Fibroblast of skin of left quadriceps (primary cell): ENCODE results near the gene DUSP15.
"Not testable (repeated sequence)": the region's sequence is repeated elsewhere in the genome, so short reads cannot be mapped to it uniquely, and the experiment has no call there.

Source experiments
- DNase-seq, 2 experiments: peaks; one replicate each; pipeline ENCODE4 v3.0.0-alpha.2; 2013; ENCODE audit warnings: low read depth in 2 of 2

DUSP15 gene

DNA sequence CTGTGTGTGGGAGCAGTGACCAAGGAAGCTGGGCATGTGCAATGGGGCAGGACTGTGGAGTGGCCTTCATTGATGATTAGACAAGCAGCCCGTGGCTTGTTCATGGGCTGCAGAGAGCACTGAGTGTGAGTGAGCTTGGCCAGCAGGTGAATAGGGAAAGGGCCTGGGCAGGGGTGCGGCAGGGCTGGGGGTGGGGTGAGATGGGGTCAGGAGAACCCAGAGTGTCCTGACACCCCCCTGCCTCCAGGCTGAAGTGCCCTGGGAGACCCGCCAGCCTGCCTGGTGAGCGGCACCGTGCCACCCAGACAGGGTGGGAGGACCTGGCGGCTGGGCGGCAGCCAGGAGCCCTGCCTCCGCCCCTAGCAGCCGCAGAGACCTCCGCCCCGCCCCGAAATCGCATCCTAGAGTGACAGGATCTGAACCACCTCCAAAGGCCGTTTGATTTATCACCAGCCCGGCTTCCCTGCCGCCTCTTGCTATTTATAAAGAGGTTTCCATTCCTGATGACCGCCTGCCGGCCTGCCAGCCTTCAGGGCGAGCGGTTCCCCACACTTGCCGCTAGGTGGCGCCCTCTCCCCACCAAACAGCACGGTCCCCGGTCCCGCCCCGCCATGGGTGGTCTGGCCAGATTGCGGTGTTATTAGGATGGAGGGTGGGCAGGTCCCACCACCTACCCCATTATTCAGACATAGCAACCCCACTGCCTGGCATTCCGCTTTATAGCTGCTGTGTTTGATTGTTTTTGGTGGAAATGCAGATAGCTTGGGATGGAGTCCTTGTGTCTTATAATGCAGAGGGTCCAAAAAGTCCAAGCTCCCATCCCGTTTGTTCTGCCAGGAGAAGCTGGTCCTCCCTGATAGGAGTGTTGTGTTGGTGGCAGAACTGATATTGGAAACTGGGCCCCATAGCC lies 47.7 kb downstream of the DUSP15 start:
- DNase-seq, result no peak

DNA sequence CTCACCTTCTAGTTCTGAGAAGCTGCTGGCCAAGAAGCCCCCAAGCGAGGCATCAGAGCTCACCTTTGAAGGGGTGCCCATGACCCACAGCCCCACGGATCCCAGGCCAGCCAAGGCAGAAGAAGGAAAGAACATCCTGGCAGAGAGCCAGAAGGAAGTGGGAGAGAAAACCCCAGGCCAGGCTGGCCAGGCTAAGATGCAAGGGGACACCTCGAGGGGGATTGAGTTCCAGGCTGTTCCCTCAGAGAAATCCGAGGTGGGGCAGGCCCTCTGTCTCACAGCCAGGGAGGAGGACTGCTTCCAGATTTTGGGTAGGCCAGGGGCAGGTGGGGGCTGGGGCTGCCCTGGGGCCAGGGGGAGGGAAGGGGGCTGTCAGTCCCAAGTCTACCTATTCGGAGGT lies 48.9 kb downstream of the DUSP15 start:
- no peak for DNase-seq

DNA sequence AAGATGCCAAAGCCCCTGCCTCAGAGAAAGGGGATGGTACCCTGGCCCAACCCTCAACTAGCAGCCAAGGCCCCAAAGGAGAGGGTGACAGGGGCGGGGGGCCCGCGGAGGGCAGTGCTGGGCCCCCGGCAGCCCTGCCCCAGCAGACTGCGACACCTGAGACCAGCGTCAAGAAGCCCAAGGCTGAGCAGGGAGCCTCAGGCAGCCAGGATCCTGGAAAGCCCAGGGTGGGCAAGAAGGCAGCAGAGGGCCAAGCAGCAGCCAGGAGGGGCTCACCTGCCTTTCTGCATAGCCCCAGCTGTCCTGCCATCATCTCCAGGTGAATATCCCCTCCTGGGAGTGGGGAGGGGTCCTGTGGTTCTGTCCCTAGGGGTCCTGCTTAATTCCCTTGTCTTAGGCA lies 50.1 kb downstream of the DUSP15 start:
- no peak for DNase-seq

DNA sequence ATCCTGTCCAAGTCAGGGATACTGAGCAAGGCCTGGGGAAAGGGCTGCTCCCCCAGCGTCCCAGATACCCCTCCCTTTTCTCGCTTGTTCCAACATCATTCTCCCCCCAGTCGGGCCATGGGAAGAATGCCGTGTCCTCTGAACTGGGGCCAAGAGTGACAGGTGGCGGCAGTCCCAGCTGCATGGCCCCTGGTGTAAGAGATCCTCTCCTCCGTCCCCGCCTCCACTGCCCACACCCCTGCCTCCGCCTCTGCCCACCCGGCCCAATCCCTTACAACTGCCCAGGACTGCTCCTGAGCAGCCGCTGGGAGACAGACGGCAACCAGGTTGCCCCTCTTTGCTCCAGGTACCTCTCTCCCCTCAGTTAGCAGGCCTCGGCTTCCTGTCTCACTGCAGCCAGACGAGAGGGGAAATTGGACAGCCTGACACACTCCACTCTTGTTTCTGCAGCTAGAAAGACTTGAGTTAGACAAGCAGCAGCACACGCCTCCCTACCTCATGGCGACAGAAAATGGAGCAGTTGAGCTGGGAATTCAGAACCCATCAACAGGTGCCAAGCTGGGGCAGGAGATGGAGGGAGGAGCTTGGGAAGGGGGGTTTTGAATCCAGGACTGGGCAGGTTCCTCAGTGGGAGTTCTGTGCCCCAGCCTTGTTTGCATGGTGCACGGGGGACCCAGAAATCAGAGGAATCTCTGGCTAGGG lies 51.1 kb downstream of the DUSP15 start, which contains the start of gene MYLK2:
MYLK2 (plus strand) TSS at position 274 of the 702 bp plus-strand sequence; CDS start at position 499, 225 bp downstream.
- DNase-seq, result no peak

DNA sequence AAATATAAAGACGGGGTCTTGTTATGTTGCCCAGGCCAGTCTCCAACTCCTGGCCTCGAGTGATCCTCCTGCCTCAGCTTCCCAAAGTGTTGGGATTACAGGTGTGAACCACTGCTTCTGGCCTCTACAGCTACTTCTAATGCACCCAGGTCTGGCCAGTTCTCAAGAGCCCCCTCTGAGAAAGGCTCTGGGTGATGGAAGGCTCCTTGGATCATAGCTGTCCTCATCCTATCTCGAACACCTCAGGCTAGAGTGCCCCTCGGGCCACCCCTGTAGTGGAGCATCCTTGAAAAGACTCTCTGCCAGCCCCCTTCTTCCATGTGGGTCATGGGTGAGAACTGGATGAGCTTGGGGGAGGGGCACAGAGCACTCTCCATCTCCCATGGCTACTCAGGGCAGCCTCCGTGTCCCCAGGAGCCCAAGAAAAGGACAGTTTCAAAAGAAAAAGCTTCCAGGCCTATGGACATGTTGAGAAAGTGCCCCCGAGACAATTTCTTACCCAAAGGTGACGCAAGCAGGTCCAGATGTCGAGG lies 51.9 kb downstream of the DUSP15 start:
- DNase-seq, result no peak

DNA sequence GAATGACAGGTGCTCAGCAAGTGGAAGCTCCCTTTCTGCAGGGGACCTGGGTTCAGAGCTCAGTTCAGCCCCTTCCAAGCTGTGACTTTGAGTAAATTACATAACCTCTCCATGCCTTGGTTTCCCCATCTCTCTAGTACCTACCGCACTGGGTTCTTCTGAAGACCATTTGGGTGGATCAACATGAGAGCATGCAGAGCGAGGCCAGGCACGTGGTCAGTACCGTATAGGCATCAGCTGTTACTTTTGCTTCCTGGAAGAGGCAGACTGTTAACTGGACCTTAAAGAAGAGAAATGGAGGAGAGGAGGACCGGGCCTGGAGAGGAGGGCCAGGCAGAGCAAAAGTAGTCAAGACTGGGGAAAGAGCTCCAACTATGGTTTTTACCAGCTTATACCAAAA lies 52.9 kb downstream of the DUSP15 start:
- no peak for DNase-seq

DNA sequence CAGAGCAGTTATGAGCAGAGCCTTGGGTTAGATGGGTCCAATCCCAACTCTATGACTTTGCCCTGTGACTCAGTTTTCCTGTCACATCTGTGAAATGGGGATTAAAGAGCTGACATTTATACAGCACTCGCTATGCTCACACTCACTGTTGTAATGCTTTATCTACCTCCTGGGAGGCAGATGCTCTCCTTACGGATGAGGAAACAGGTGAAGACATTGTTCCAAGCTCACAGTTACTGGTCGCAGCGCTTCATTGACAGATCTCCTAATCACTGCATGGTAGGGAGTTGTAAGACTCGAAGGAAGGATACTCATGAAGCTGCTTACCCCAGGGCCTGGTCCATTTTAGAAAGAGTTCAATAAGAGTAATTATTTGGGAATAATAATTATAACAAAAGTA lies 54.1 kb downstream of the DUSP15 start:
- no peak for DNase-seq

DNA sequence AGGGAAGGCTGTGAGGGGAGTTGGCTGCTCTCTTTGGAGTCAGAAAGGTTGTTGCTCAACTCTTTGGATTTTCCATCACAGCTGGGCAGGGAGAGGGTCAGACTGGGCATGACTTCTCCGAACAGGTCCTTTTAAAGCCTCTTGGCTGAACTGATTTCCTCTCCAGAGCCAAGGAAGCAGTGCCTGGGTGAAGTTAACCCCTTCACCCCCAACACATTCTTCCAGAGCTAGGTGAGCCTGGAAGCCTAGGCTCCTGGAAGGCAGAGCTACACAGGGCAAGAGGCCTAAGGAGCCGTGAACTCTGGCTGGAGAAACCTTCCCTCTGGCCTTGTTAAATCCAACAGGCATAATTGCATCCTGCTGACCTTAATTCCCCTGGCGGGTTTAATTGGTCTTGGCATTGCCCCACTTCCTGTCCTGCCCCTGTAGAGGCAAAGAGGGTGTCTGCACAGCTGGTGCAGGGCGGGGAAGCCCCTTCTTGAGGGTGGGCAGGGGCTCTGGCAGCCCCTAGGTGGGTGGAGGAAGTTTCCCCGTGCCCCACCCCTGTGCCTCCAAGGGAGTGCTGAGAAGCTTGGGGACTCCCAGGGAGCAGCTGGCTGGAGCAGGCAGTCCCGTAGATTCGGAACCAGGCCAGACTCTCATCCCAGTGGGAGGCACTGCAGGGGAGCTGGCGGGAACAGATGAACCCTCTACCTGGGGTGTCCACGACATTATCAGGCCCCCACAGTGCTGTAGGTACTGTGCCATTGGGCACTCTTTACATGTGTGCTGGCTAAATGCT lies 54.7 kb downstream of the DUSP15 start:
- DNase-seq, result no peak

DNA sequence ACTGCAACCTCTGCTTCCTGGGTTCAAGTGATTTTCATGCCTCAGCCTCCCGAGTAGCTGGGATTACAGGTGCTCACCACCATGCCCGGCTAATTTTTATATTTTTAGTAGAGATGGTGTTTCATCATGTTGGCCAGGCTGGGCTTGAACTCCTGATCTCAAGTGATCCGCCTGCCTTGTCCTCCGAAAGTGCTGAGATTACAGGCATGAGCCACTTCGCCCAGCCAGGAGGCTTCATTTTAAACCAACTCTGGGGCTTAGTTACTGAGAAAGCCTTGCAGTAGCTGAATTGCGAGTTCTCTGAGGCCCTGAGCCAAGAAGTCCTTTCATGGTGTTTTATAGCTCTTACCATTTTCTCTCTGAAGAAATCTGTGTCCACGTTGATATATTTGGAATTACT lies 56.2 kb downstream of the DUSP15 start:
- DNase-seq, result not testable (repeated sequence)

DNA sequence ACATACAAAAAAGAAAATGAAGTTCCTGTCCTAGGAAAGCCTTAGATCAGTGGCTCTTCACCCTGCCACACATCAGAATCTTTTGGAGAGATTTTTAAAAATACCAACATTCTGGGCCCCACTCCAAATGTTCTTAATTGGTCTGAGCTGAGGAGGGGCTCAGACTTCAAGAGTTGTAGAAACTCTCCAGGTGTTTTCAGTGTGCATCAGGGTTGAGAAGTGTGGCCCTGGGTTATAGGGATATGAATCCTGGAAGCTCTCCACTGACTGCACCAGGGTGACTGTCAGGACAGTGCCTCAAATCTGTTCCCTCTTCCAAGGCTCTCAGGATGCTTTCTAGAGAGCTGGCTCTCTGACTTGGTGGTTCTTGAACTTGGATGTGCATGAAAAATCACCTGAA lies 56.7 kb downstream of the DUSP15 start:
- no peak for DNase-seq

DNA sequence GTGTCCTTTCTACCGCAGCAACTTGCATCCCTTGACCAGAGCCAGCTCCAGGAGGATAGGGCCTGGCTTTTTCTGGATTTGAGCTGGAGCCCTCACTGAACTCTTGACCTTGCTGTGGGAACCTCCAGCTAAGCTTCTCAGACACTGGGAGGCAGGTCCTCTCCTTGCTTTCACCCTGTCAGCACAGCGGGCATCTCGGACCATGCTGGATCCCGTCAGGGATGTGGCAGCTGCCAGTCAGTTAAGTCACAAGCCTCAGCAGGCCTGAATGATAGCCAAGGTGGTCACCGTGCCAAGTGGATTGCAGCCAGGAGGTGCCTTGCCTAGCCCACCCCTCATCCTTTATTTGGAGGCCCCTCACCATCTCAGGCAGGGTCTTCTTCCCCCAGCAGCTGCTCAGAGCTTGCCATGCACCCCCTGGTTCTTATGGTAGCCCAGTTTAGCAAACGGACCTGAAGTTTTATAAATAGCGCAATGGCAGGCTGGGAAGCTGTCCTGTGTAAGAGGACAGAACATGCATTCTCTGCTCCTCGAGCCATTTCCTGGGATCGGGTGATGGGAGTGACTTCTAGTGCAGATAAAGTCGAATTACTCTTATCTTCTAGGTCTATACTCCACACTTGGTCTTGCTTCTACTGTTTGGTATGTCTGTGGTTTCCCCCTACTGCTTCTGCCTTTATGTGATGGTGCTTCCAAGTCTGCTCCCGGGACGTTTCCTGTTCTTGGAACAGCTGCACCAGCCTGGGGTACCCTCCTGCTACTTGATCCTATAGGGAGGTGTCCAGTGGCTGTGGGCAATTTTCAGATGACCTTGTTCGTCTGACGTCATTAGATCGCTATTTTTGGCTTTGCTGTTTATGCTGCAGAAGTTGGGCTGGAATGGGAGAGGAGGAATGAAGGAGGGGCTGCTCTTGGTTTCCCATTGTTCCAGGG lies 58.3 kb downstream of the DUSP15 start:
- no peak for DNase-seq

DNA sequence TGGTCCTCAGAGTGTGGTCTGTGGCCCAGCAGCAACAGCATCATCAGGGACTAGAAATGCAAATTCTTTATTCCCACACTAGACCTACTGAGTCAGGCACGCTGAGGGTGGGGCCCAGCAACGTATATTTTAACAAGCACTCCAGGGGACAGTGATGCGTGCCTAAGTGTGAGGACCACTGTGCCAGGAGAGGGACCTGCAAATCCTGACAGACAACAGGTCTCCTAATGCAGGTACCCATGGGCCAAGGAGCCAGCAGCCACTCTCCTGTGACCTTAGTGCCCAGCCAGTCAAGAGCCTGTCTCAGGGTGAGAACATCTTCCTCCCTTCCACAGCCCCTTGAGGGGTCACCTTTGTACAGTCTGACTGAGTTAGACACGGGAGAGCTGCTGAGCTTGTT lies 59.1 kb downstream of the DUSP15 start:
- no peak for DNase-seq
